NCI-H2196 treated with DMSO at 0.1 percent for 48 hours (cell line): ENCODE data around the gene VPS9D1.
A peak's percentile ranks its signal among the peaks of the same experiment; 100 is the strongest.
"Not testable (repeated sequence)": the region's sequence is repeated elsewhere in the genome, so short reads cannot be mapped to it uniquely, and the experiment has no call there.

Source experiments
- DNase-seq: peaks from one replicate; lab custom pipeline; 2025; ENCODE audit not compliant: unreplicated experiment; lab: John Stamatoyannopoulos, UW

The VPS9D1 gene

GRCh38 chr16:89695086-89695874 is 25.4 kb downstream of the VPS9D1 start:
- DNase-seq, result no peak

DNA sequence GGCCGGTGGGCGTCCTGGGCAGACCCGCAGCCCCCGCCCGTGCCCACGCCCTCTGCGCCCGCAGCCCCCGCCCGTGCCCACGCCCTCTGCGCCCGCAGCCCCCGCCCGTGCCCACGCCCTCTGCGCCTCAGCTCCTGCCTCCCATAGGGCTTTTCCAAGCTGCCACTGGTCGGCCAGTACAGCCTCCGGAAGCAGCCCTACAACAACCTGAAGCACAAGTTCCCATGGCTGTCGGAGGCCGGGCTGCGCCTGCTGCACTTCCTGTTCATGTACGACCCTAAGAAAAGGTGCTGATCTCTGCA is 26.0 kb downstream of the VPS9D1 start:
- not testable (repeated sequence) for DNase-seq

- no peak for DNase-seq
Observed at GRCh38 chr16:89693931-89694783, 26.5 kb downstream of the VPS9D1 start.

DNA sequence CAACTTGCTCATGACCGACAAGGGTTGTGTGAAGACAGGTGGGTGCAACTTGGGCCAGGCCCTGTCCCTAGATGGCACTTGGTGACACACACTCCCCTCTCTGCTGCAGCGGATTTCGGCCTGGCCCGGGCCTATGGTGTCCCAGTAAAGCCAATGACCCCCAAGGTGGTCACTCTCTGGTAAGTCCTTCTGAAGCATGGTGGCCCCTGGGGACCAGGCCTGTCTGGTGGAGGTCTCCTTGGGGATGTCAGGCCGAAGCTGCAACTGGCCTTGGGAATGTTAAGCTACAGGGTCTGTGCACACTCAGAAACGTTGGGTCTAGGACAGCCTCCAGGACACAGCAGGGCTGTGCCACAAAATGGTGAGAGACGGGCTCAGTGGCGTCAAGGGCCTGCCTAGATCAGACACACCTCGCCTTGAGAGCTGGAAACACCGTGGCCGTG is 27.4 kb downstream of the VPS9D1 start:
- DNase-seq, result no peak

GRCh38 chr16:89691986-89692569 is 28.6 kb downstream of the VPS9D1 start:
- DNase-seq, result no peak

DNA sequence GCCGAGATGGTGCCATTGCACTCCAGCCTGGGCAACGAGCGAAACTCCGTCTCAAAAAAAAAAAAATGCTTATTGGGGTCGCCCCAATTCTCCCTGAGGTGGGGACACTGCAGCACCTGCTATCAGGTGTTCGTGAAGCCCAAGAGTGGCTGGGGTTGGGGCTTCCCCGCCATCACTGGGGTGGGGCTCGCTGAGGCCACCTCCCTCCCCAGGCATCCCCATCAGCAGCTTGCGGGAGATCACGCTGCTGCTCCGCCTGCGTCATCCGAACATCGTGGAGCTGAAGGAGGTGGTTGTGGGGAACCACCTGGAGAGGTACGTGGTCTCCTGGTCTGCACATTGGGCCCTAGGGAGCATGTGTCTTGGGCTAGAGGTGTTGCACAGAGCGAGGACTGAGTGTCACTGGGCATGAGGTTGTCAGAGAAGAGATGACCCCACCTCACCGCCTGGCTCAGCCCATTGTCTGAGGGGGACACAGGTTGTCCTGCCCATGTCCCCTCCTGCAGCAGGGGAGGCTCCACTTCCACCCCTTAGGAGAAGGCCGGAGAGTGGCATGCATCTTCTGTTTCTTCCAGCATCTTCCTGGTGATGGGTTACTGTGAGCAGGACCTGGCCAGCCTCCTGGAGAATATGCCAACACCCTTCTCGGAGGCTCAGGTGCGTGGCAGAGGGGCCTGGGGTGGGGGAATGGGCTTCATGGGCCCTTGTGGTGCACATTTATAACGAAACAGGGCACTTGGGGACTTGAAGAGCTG is 29.3 kb downstream of the VPS9D1 start:
- DNase-seq, result no peak

DNA sequence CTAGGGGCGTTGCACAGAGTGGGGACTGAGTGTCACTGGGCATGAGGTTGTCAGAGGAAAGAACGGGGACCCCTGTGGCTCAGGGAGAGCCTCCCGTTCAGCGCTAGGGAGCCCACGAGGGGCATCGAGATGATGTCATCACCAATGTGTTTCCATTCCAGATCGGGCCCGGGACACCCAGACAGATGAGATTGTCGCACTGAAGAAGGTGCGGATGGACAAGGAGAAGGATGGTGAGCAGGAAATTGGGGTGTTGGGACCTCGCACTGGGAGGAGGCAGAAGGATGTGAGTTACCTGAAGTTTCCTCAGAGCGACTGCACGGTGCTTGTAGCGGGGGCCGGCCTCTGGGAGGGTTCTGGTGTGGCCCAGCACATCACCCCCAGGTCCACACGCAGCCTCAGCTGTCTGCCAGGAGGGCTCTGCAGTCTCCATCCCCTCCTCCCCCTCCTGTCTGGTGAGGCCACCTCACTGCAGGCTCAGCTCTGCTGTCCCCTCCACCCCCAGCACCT is 30.3 kb downstream of the VPS9D1 start:
- no peak for DNase-seq

GRCh38 chr16:89689621-89690020 is 31.1 kb downstream of the VPS9D1 start:
- not testable (repeated sequence) for DNase-seq

DNA sequence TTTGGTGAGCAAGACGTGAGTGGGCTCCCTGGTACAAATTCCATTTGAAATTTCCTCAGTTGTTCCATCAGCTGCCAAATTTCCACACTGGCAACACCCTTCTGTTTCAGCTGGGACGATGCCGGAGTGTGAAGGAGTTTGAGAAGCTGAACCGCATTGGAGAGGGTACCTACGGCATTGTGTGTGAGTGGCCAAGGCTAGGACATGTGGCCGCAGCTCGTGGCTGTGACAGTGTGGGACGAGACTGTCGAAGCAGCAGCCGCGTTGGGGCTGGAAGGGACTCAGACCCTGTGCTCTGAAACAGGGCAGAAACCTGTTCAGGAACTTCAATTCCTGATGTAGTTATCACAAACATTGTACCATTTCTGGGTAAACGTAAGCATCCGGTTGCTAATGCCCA is 31.6 kb downstream of the VPS9D1 start:
- DNase-seq, result no peak

GRCh38 chr16:89688395-89688794 is 32.3 kb downstream of the VPS9D1 start:
- DNase-seq, result no peak

- no peak for DNase-seq
Observed at GRCh38 chr16:89687092-89687940, 33.4 kb downstream of the VPS9D1 start.

DNA sequence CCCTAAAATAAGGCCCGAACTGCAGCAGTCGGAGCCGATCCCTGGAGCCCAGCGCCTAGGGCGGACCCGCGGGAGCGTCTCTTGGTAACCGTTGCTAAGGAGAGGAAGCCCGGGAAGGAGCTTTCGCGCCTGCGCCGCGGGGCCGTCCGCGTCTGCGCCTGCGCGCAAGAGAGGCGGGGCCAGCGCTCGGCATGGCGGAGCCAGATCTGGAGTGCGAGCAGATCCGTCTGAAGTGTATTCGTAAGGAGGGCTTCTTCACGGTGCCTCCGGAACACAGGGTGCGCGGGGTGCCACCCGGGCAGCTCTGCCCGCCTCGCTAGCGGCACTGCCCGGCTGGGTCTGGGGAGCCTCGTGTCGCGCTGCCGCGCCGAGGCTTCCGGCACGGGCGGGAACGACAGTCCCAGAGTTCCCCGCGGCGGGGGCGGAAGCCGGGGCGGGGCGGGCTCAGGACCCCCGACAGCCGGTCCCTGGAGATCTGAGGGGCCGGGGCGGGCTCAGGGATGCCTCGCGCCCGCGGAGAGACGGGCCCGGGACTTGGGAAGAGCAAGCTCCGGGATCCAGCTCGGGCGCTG is 34.1 kb downstream of the VPS9D1 start, which contains the start of gene CDK10:
CDK10 (plus strand) TSS at position 170 of the 572 bp plus-strand sequence; CDS start at position 192, 22 bp downstream.
- peak; percentile 48 for DNase-seq

- DNase-seq, result no peak
Observed at GRCh38 chr16:89685916-89686315, 34.8 kb downstream of the VPS9D1 start.

- DNase-seq, result no peak
Observed at GRCh38 chr16:89678258-89678657, 42.4 kb downstream of the VPS9D1 start.

GRCh38 chr16:89672177-89672941 is 48.3 kb downstream of the VPS9D1 start:
- DNase-seq, result no peak

DNA sequence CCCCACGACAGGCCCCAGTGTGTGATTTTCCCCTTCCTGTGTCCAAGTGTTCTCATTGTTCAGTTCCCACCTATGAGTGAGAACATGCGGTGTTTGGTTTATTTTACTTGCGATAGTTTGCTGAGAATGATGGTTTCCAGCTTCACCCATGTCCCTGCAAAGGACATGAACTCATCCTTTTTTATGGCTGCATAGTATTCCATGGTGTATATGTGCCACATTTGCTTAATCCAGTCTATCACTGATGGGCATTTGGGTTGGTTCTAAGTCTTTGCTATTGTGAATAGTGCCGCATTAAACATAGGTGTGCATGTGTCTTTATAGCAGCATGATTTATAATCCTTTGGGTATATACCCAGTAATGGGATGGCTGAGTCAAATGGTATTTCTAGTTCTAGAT is 49.1 kb downstream of the VPS9D1 start:
- not testable (repeated sequence) for DNase-seq

GRCh38 chr16:89670496-89671431 is 49.9 kb downstream of the VPS9D1 start:
- no peak for DNase-seq

DNA sequence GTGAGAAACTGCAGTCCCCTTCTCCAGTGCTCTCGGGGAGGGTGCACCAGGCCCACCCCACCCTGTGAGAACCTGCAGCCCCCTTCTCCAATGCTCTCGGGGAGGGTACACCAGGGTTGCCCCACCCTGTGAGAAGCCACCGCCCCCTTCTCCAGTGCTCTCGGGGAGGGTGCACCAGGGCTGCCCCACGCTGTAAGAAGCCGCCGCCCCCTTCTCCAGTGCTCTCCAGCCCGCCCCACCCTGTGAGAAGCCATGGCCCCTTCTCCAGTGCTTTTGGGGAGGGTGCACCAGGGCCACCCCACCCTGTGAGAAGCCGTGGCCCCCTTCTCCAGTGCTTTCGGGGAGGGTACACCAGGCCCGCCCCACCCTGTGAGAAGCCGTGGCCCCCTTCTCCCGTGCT is 50.9 kb downstream of the VPS9D1 start:
- no peak for DNase-seq
